ENCODE measurements around the gene HAPSTR1. TPM values are rescaled to one million over a fixed set of nuclear protein-coding genes. Genes with fewer than 3 reads are reported as not detected.
A peak's percentile ranks its signal among the peaks of the same experiment; 100 is the strongest.

Gene HAPSTR1
- total and polyA plus RNA-seq, 10 donors: 7.3 to 84.1 (median 74.3) TPM

- H3K9me3 ChIP-seq: no peaks in the 10 kb centered on the region
- TF ChIP-seq, protein P1, sequence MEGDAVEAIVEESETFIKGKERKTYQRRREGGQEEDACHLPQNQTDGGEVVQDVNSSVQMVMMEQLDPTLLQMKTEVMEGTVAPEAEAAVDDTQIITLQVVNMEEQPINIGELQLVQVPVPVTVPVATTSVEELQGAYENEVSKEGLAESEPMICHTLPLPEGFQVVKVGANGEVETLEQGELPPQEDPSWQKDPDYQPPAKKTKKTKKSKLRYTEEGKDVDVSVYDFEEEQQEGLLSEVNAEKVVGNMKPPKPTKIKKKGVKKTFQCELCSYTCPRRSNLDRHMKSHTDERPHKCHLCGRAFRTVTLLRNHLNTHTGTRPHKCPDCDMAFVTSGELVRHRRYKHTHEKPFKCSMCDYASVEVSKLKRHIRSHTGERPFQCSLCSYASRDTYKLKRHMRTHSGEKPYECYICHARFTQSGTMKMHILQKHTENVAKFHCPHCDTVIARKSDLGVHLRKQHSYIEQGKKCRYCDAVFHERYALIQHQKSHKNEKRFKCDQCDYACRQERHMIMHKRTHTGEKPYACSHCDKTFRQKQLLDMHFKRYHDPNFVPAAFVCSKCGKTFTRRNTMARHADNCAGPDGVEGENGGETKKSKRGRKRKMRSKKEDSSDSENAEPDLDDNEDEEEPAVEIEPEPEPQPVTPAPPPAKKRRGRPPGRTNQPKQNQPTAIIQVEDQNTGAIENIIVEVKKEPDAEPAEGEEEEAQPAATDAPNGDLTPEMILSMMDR (IDR thresholded peaks at IDR 0.05 in 8 of 11, conservative IDR thresholded peaks at IDR 0.05 in 3 of 11): no peak
- TF ChIP-seq POLR2A (IDR thresholded peaks at IDR 0.05): no peak
- no peak for TF ChIP-seq POLR2AphosphoS5 (IDR thresholded peaks at IDR 0.05)
- H3K27me3 ChIP-seq (replicated peaks in 1 of 7): no peaks in the 10 kb centered on the region
- H3K4me3 ChIP-seq: peak overlapping the region in 1 of 8 donors; percentile 47
- peaks cover 83 to 99% (median 95%) of the 10 kb centered on the region in 6 donors for H3K4me1 ChIP-seq
- WGBS, 5 donors: 81 to 88% (median 86%) methylated on average over 10 of the region's 10 CpGs
- peaks cover 0 to 90% (median 22%) of the 10 kb centered on the region in 6 donors for H3K36me3 ChIP-seq
- intact Hi-C loops (cut with DNase I; ENCODE audit: low total_unique reads): loop anchor here (10.0 kb wide), 1 partner anchor 133 kb away; the partner anchor contains the start of gene USP7
- DNase-seq: no peak
- peak overlapping the region in 4 of 8 donors; percentile 65 to 81 (median 78) for H3K27ac ChIP-seq
Measured at GRCh38 chr16:9097266-9098219, 6.1 kb downstream of the HAPSTR1 start.

DNA sequence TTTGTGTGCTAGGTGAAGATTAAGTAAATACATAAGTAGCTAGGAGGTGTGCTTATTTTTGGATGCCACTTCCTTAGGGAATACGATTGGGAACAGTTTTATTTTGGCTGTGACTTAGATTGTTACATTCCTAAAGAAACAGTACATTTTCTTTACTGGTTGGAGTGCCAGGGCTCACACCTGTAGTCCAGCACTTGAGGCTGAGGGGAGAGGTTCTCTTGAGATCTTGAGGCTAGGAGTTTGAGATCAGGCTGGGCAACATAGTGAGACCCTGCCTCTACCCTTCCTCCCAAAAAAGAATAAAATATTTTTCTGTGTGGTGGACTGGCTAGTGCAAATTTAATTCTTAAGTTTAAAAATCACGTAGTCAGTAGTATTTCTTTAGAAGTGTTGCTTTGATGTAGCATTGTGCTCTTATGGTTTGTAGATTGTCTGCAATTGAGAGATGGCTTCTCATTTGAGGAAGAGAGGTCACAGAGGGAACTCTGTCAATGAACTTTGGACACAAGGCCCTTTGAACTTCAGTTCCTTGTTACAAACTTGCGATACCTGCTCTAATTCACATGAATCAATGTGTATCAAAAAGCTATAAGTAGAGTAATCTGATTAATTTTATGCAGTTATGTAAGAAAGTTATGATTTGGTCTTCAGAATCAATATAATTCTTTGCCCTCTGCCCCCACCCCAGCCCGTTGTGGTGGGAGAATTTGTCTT, 7.1 kb downstream of the HAPSTR1 start:
- no peaks in the 10 kb centered on the region for H3K9me3 ChIP-seq

GRCh38 chr16:9099131-9099625, 7.7 kb downstream of the HAPSTR1 start:
- peak overlapping the region in 3 of 8 donors; percentile 2 to 47 (median 3) for H3K4me3 ChIP-seq
- intact Hi-C loops (cut with DNase I; ENCODE audit: low total_unique reads): loop anchor here (10.0 kb wide), 1 partner anchor 134 kb away; the partner anchor contains the start of gene USP7
- H3K4me1 ChIP-seq: peaks cover 90 to 100% (median 100%) of the 10 kb centered on the region in 6 donors
- H3K27ac ChIP-seq: peak overlapping the region in 7 of 8 donors; percentile 24 to 81 (median 69)
- TF ChIP-seq, protein P1 (IDR thresholded peaks at IDR 0.05 in 8 of 11, conservative IDR thresholded peaks at IDR 0.05 in 3 of 11): no peak
- peak in 2 of 3 donors; percentile 16 to 64 for TF ChIP-seq POLR2AphosphoS5 (IDR thresholded peaks at IDR 0.05)
- 22 to 30% (median 27%) methylated on average over 5 of the region's 5 CpGs for WGBS, 5 donors
- no peaks in the 10 kb centered on the region for H3K27me3 ChIP-seq (replicated peaks in 1 of 7)
- no peaks in the 10 kb centered on the region for H3K9me3 ChIP-seq
- peak; percentile 70 for DNase-seq
- peaks cover 0 to 96% (median 34%) of the 10 kb centered on the region in 6 donors for H3K36me3 ChIP-seq

More for the DNA sequence above, 7.1 kb downstream of the HAPSTR1 start:
- no peak for DNase-seq
- WGBS, 5 donors: 46 to 51% (median 51%) methylated on average over 4 of the region's 4 CpGs
- Histone ChIP-seq H3K4me3 (peak overlapping the region in 2 of 8 donors; percentile 2 to 47), H3K27ac (peak overlapping the region in 7 of 8 donors; percentile 24 to 81 (median 69)), H3K4me1 (peaks cover 90 to 100% (median 100%) of the 10 kb centered on the region in 6 donors), H3K36me3 (peaks cover 0 to 92% (median 28%) of the 10 kb centered on the region in 6 donors), H3K27me3 (replicated peaks in 1 of 7) (no peaks in the 10 kb centered on the region)
- TF ChIP-seq POLR2A (IDR thresholded peaks at IDR 0.05) (no peak), POLR2AphosphoS5 (IDR thresholded peaks at IDR 0.05) (no peak)
- TF ChIP-seq, protein P1 (IDR thresholded peaks at IDR 0.05 in 8 of 11, conservative IDR thresholded peaks at IDR 0.05 in 3 of 11): no peak
- intact Hi-C loops (cut with DNase I; ENCODE audit: low total_unique reads): loop anchor here (10.0 kb wide), 1 partner anchor 134 kb away; the partner anchor contains the start of gene USP7

Data from spleen (tissue), 11 donors.